Transverse colon (tissue), 4 donors: ENCODE measurements around the gene KRT72. TPM values are rescaled to one million over a fixed set of nuclear protein-coding genes. Genes with fewer than 3 reads are reported as not detected.

Source experiments
- DNase-seq: peaks from one replicate; pipeline ENCODE4 v3.0.0-alpha.2; 2019
- H3K27ac ChIP-seq, 4 donors: fragments of 200-600 bp; sonication (generic); 2 replicates each; pipeline ENCODE4 v1.5.1; 2016 to 2018; ENCODE audit warnings: inconsistent platforms in 4 of 4
- H3K27me3 ChIP-seq: fragments of 200-600 bp; sonication (generic); 2 replicates; pipeline ENCODE4 v1.5.1; 2017; ENCODE audit warnings: inconsistent platforms
- H3K36me3 ChIP-seq, 4 donors: fragments of 200-600 bp; sonication (generic); 2 replicates each; pipeline ENCODE4 v1.5.1; 2017 to 2019; ENCODE audit warnings: inconsistent platforms in 4 of 4
- H3K4me1 ChIP-seq, 4 donors: fragments of 200-600 bp; sonication (generic); 2 replicates each; pipeline ENCODE4 v1.5.1; 2017 to 2020; ENCODE audit warnings: inconsistent platforms in 4 of 4
- H3K4me3 ChIP-seq, 4 donors: fragments of 200-600 bp; sonication (generic); 1 replicate in 1 of 4; 2 replicates in 3 of 4; pipeline versions ENCODE4 v1.5.1 to v1.6.1; 2017 to 2019; ENCODE audit warnings: inconsistent platforms in 4 of 4
- H3K9me3 ChIP-seq, 2 donors: fragments of 200-600 bp; sonication (generic); 2 replicates each; pipeline ENCODE4 v1.5.1; 2017 to 2019; ENCODE audit warnings: inconsistent platforms in 2 of 2
- EP300 ChIP-seq: sonication (generic); formaldehyde crosslinking; IDR thresholded peaks from one replicate; pipeline ENCODE4 v1.6.1; 2017; ENCODE audit warnings: antibody characterized with exemption, low read depth
- POLR2A ChIP-seq: fragments of 450-650 bp; IDR thresholded peaks from one replicate; pipeline ENCODE4 v1.6.1; 2016; ENCODE audit warnings: antibody characterized with exemption, mild to moderate bottlenecking, moderate library complexity
- POLR2AphosphoS5 ChIP-seq, 3 donors: sonication (generic); formaldehyde crosslinking; IDR thresholded peaks; one replicate each; pipeline ENCODE4 v1.6.1; 2016; ENCODE audit warnings: antibody characterized with exemption in 3 of 3
- WGBS, 2 donors: methylation state at CpG; one replicate each; pipeline ENCODE4 v1.1.5; 2018; ENCODE audit warnings: low coverage in 1 of 2; 5-methylcytosine and 5-hydroxymethylcytosine counted together
- in situ Hi-C, 4 donors: fragments of 200-750 bp; cut with MboI; loops; one replicate each; pipeline versions ENCODE4 v1.15.0 to v1.15.1; 2017; ENCODE audit warnings: low sequenced_read_pairs in 3 of 4, low pct_ligation_motif_present in 1 of 4, low pct_unique_long_range_greater_than_20kb in 1 of 4
- intact Hi-C: fragments of 100-400 bp; cut with DNase I; formaldehyde crosslinking; loops from one replicate; pipeline ENCODE4 v1.15.1; 2023; ENCODE audit warnings: low total_unique reads
- total RNA-seq, 4 donors: library from RNA; depleted of rRNA; stranded (reverse); fragments of >200 nt; gene quantifications; one replicate each; pipeline ENCODE4 v1.1.0, GENCODE V29; 2016
- TF ChIP-seq, protein P1 (sequence below), 5 experiments: fragments of 200-600 bp in 3 of 5; fragments of 450-650 bp in 2 of 5; sonication (generic) in 3 of 5; IDR thresholded peaks; 1 replicate in 2 of 5; 2 replicates in 3 of 5; pipeline ENCODE4 v1.5.1; 2016 to 2017; ENCODE audit warnings: antibody characterized with exemption in 5 of 5, inconsistent platforms in 3 of 5, mild to moderate bottlenecking in 2 of 5, moderate library complexity in 1 of 5

The KRT72 gene
- total RNA-seq: not detected

DNA sequence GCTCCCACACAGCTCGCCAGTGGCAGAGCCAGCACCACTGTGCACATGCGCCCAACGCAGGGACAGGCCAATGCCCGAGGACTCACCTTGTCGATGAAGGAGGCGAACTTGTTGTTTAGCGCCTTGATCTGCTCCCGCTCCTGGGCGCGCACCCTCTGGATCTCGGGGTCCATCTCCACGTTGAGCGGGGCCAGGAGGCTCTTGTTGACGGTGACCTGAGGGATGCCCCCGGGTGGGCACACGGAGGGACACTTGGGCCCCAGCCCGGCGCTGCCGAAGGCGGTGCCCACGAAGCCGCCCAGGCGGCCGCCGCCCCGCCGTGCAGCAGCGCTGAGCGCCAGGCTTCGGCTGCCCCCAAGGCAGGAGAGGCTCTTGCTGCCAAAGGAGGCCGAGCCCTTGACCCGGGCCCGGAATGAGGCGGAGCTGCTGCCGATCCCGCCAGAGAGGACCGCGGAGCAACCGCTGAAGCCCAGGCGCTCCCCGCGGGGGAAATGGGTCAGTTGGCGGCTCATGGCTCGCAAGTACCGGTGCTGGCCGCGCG, at the start of gene KRT72:
Gene KRT72, minus strand, starts transcription at position 523 of the 541 bp plus-strand sequence. Its CDS starts 11 bp downstream, at position 512.
- H3K27ac ChIP-seq: no peak within 1 kb of the TSS
- DNase-seq: no peak
- 65% methylated on average over 33 of the region's 48 CpGs; no CpG with 5 or more reads in 1 of the 2 donors for WGBS, 2 donors
- TF ChIP-seq POLR2AphosphoS5 (IDR thresholded peaks at IDR 0.05) (no peak), EP300 (no peak), POLR2A (no peak)
- TF ChIP-seq, protein P1, sequence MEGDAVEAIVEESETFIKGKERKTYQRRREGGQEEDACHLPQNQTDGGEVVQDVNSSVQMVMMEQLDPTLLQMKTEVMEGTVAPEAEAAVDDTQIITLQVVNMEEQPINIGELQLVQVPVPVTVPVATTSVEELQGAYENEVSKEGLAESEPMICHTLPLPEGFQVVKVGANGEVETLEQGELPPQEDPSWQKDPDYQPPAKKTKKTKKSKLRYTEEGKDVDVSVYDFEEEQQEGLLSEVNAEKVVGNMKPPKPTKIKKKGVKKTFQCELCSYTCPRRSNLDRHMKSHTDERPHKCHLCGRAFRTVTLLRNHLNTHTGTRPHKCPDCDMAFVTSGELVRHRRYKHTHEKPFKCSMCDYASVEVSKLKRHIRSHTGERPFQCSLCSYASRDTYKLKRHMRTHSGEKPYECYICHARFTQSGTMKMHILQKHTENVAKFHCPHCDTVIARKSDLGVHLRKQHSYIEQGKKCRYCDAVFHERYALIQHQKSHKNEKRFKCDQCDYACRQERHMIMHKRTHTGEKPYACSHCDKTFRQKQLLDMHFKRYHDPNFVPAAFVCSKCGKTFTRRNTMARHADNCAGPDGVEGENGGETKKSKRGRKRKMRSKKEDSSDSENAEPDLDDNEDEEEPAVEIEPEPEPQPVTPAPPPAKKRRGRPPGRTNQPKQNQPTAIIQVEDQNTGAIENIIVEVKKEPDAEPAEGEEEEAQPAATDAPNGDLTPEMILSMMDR (IDR thresholded peaks at IDR 0.05): no peak
- H3K4me1 ChIP-seq: no peaks in the 10 kb centered on the region
- in situ Hi-C loops: no loop called here
- no peak within 1 kb of the TSS for H3K4me3 ChIP-seq
- no peaks in the 10 kb centered on the region for H3K36me3 ChIP-seq
- no peaks in the 10 kb centered on the region for H3K9me3 ChIP-seq
- intact Hi-C loops: no loop called here
- H3K27me3 ChIP-seq: peaks cover 54% of the 10 kb centered on the region

DNA sequence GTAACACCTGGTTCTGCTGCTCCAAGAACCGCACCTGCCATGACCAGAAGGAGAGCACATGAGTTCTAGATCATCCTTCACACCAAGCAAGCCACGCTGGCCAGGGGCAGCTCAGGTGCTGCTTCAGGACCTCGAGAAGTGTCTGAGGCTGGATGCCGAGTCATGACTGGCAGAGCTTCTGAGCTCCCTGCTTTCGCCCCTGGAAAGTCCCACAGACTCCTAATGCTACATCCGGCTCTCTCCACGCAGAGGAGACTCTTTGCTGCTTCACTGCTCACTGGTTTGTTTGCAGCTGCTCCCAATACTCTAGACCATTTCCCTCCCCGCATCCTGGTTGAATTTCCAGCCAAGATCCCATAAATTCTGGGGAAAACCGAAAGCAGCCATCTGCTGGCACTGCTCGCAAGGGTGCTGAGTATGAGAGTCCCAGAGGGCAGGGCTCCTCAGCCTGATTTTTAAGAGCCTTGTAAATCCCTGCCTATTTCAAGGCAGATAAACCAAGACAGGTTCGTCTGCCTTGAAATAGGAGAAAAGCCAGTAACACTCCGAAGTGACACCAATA, 49.3 kb upstream of the KRT72 start:
- Histone ChIP-seq H3K4me1 (peaks cover 0 to 10% (median 3%) of the 10 kb centered on the region in 4 donors), H3K36me3 (no peaks in the 10 kb centered on the region), H3K4me3 (no peak overlapping the region), H3K27me3 (peaks cover 14% of the 10 kb centered on the region), H3K9me3 (no peaks in the 10 kb centered on the region), H3K27ac (peak overlapping the region in 1 of 4 donors; percentile 18)
- 24% methylated on average over 4 to 12 of the region's 12 CpGs for WGBS, 2 donors
- no peak for DNase-seq
- in situ Hi-C loops: no loop called here
- intact Hi-C loops: loop anchor here (1.0 kb wide), 1 partner anchor 21 kb away; no protein-coding TSS in a partner anchor
- TF ChIP-seq EP300 (no peak), POLR2A (no peak), POLR2AphosphoS5 (IDR thresholded peaks at IDR 0.05) (no peak)
- TF ChIP-seq, protein P1 (IDR thresholded peaks at IDR 0.05): no peak

DNA sequence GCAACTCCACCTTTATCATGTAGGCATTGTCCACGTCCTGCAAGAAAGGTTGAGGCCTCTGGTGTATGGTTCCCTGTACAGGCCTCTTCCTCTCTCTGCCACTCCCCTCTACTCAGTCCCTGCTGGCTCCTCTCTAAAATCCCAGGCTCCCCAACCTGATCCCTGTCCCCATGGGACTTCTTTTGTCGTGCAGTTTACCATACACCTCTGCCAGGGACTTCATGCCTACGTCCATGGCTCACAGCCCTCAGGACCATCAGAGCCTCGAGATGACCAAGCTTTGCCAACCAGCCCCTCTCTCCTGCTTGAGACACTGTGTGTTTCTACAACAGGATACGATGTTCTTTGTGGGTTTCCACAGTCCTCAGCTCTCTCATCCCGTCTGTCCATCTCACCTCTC, 47.8 kb upstream of the KRT72 start:
- Histone ChIP-seq H3K36me3 (no peaks in the 10 kb centered on the region), H3K4me1 (peaks cover 0 to 10% (median 3%) of the 10 kb centered on the region in 4 donors), H3K27ac (no peak overlapping the region), H3K27me3 (peaks cover 7% of the 10 kb centered on the region), H3K9me3 (no peaks in the 10 kb centered on the region), H3K4me3 (no peak overlapping the region)
- 78 to 92% methylated on average over 2 to 6 of the region's 6 CpGs for WGBS, 2 donors
- no peak for DNase-seq
- TF ChIP-seq POLR2A (no peak), EP300 (no peak), POLR2AphosphoS5 (IDR thresholded peaks at IDR 0.05) (no peak)
- TF ChIP-seq, protein P1 (IDR thresholded peaks at IDR 0.05): no peak
- intact Hi-C loops (no loop called here), in situ Hi-C loops (no loop called here)

DNA sequence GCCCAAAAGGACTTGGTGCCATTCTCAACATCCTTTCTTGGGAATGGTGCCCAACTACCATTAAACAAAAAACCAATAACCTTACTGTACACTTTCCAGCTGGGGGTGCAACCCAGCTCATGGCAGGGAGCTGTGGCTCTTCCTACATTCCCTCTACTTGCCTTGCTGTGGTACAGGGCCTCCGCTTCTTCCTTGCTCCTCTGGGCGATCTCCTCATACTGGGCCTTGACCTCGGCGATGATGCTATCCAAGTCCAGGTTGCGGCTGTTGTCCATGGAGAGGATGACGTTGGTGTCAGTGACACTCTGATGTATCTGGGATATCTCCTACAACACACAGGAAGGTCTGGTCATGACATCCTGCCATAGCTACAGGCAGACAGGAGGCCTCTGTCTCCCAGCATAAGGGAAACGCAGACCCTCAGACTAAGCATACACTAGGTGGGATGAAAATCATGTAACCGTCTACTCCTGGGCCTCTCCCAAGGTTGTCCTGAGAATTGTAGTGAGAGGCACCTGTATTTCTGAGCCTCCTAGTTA, 46.8 kb upstream of the KRT72 start:
- 94% methylated on average over 8 of the region's 8 CpGs; no CpG with 5 or more reads in 1 of the 2 donors for WGBS, 2 donors
- in situ Hi-C loops (no loop called here), intact Hi-C loops (no loop called here)
- DNase-seq: no peak
- TF ChIP-seq, protein P1 (IDR thresholded peaks at IDR 0.05): no peak
- no peak for TF ChIP-seq POLR2A
- no peak for TF ChIP-seq EP300
- TF ChIP-seq POLR2AphosphoS5 (IDR thresholded peaks at IDR 0.05): no peak
- H3K9me3 ChIP-seq: no peaks in the 10 kb centered on the region
- H3K27ac ChIP-seq: no peak overlapping the region
- H3K36me3 ChIP-seq: no peaks in the 10 kb centered on the region
- no peak overlapping the region for H3K4me3 ChIP-seq
- no peaks in the 10 kb centered on the region for H3K27me3 ChIP-seq
- peaks cover 0 to 10% (median 3%) of the 10 kb centered on the region in 4 donors for H3K4me1 ChIP-seq
